WTC11 (cell line): Measurements from ENCODE around the gene SYCE1.
"Not testable (repeated sequence)": the region's sequence is repeated elsewhere in the genome, so short reads cannot be mapped to it uniquely, and the experiment has no call there.

Experiments
- CTCF ChIP-seq: fragments of 200-600 bp; IDR thresholded peaks from 2 replicates; pipeline ENCODE4 v1.8.0; 2022; ENCODE audit warnings: antibody characterized with exemption
- FOXK1 ChIP-seq: sonication (generic); formaldehyde crosslinking; IDR thresholded peaks from 2 replicates; pipeline ENCODE4 v1.8.0; 2022; ENCODE audit warnings: mild to moderate bottlenecking, moderate library complexity, missing genetic modification reagents
- TF ChIP-seq, protein P1 (sequence below): sonication (generic); formaldehyde crosslinking; IDR thresholded peaks from 2 replicates; pipeline ENCODE4 v1.8.1; 2023; ENCODE audit warnings: mild to moderate bottlenecking, missing genetic modification reagents, moderate library complexity

- TF ChIP-seq, protein P1, sequence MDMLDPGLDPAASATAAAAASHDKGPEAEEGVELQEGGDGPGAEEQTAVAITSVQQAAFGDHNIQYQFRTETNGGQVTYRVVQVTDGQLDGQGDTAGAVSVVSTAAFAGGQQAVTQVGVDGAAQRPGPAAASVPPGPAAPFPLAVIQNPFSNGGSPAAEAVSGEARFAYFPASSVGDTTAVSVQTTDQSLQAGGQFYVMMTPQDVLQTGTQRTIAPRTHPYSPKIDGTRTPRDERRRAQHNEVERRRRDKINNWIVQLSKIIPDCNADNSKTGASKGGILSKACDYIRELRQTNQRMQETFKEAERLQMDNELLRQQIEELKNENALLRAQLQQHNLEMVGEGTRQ (CRISPR knock-in tag) = not testable (repeated sequence)
- TF ChIP-seq CTCF; FOXK1 (CRISPR knock-in tag): not testable (repeated sequence)
Observed at GRCh38 chr10:133599869-133600268, 34.5 kb upstream of the SYCE1 start.
